HG03039 (cell line): ENCODE results near the gene SLC35A1.

ENCODE experiments used
- ATAC-seq: cut with Tn5 transposase; IDR thresholded peaks from one replicate; pipeline ENCODE4 v1.9.1; 2021; ENCODE audit warnings: mild to moderate bottlenecking, moderate library complexity; ENCODE audit not compliant: unreplicated experiment

Gene SLC35A1

DNA sequence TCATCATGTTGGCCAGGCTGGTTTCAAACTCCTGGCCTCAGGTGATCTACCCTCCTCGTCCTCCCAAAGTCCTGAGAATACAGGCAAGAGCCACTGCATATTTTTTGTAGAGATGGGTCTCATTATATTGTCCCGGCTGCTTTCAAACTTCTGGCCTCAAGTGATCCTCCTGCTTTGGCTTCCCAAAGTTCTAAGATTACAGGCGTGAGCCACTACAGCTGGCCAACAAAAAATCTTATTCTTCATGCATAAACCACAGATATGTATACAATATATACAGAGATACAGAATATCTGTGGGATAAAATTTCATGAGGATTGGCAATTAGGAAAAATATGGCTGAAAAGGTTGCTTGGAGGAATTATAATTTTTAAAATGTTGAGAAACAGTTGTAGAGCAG is 49.9 kb downstream of the SLC35A1 start:
- ATAC-seq, result no peak

DNA sequence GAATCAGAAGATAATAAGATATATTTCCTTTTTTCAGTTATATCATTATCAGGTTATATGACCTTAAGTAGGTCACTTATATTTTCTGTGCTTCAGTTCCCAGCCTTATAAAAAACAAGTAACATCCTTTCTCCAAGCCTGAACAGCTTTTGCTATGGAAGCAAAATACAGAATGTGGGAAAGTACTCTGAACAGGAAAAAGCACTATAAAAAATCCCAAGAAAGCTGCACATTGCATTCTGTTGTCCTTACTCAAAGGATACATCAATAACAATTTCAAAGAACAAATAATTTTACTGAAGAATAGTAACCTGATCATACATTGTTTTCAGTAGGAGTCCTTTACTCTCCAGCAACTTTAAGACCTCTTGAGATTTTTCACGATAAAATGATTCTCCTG is 56.4 kb downstream of the SLC35A1 start:
- no peak for ATAC-seq

DNA sequence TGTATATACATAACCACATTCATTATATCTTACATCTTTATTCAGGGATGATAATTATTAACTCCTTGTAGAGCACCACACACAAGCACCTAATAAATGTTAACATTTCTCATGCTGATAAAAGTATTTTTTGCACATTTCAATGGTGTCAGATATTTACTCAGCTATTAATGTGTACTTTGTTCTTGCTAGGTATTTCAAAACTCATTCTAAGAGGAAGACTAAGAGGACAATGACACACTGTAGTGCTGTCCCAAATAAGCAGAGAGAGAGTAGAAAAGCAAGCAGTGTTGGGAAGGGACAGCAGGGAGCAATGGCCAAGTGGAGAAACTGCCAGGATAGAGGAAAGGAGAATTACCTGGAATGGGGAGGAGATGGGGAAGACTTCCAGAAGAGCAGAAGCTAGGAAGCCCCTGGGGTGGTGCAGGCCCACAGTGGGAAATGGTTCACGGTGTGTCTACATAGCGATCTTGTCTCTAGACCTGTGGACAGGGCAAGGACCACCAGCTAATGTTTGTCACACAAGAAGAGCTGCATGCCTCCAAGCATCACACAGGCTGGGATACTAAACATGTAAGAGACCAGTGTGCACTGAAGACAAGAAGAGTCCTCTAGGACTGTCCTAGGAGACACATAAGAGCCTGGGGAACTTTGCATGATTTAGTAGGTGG is 61.7 kb downstream of the SLC35A1 start:
- no peak for ATAC-seq

DNA sequence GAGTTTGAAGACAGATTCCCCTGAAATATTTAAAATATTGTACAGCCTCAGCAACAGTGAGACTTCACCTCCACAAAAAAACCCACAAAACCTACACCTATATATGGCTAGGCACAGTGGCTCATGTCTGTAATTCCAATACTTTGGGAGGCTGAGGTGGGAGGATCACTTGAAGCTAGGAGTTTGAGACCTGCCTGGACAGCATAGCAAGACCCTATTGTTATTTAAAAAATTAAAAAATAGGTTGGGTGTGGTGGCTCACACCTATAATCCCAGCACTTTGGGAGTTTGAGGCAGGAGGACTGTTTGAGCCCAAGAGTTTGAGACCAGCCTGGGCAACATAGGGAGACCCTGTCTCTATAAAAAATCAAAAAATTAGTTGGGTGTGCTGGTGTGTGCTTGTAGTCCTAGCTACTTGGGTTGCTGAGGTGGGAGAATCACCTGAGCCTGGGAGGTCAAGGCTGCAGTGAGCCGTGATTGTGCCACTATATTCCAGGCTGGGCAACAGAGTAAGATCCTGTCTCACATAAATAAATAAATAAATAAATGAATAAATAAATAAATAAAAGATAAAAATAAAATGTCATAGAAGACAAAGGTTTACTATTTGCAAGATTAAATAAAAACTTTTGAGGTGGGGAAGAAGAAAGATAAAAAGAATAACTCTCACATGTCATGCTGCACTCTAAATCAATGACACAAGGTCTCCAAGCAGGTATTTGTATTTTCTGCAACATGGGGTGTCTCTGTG is 65.9 kb downstream of the SLC35A1 start:
- no peak for ATAC-seq

DNA sequence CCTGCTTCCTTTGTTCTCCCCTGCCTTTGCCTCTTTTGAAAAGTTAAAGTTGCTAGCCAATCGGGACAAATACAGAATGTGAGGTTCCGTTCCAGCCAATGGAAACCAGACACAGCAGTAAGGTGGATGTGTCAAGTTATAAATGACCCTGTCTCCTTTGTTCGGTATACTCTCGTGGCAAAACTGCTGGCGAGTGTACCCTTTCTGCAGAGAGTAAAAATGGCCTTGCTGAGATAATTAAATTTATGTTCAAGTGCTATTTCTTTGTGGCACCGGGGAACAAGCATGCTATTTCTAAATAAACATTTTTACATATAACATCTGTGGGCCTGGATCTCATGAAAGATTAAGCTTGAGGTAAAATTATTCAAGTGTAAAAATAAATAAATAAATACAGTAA is 66.8 kb downstream of the SLC35A1 start:
- no peak for ATAC-seq

DNA sequence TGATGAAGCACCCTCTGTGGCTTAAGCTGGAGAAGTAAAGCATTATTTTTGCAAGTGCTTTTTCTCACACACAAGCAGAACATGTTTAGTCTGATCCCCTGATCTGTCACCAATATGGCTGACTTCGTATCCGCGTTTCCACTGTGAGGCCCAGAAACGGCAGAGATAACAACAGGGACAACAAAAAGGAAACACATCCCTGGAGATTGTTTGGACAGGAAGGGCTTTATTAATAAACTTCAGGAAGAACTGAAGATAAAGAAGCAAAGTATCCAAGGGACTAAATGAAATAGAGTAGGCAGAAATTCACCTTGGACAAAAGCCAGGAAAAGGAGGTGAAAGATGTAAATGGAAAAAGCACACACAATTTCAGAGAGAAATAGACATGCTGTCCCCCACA is 67.8 kb downstream of the SLC35A1 start:
- ATAC-seq, result no peak

DNA sequence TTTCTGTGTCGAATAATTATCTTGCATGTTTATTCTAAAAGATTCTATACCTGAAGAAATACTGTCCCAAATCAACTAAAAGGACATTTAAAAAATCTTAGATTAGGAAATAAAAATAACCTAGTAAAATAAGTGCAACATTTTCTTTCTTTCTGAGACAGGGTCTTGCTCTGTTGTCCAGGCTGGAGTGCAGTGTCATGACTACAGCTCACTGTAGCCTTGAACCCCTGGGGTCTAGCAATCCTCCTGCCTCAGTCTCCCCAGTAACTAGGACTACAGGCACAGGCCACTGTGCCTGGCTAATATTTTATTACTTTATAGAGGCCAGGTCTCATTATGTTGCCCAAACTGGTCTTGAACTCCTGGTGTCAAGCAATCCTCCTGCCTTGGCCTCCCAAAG is 68.3 kb downstream of the SLC35A1 start:
- no peak for ATAC-seq

DNA sequence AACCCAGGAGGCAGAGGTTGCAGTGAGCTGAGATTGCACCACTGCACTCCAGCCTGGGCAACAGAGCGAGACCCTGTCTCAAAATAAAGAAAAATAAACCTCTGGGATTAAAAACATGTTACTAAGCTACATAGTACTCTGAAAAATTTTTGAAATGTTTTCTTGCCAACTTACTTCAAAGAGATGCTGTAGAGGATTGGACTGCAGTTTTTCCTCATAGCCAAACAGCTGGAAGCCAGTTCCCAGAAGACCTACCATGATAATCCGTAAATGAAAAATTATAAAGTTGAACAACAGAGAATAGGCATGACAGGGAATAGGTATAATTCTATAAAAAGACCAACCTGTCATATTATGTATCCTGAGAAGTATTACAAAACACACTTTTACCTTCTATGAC is 69.0 kb downstream of the SLC35A1 start:
- no peak for ATAC-seq

DNA sequence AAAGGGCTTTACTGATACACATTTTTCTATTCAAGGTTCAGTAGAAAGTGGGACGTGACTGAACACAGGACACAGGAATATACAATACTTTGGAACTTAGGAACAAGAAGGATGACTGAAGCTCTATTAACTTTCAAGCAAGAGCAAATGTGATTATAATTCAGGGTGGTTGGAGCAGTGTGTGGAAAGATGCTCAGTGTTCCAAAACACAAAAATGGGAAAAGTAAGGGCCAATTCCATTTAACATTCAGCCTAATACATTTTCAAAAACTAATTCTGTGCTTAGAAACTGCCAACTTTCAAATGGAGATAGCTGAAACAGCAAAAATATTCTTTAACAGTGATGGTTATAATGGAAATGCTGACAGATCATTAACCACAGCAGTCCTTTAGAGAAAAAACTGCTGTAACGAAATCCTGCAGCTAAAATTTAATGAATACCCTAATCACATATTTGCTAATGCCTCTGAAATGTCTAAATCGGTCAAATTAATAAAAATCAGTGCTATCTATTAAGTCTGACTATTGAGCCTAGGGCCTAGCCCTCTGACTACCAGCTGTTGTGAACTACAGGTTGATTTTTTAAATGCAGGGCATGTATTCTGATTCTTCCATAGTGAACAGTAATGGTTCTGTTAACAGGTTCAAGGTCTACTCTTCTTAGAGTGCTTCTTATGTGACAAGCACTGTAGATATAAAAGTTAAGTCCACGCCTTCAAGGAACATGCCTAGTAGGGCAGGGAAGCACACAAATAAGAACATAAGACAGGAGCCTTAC is 71.1 kb downstream of the SLC35A1 start:
- no peak for ATAC-seq

DNA sequence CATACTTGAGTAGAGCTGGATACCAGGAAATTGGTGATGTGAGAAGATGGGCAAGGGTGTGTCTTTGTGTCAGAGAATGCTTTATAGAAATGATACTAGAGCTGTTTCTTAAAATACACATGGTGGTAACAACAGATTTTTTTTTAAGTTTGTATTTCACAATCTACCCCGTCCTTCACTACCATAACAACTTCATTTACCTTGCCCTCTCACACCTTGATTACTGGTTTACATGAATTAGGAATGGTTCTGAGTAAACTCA is 71.6 kb downstream of the SLC35A1 start:
- no peak for ATAC-seq

DNA sequence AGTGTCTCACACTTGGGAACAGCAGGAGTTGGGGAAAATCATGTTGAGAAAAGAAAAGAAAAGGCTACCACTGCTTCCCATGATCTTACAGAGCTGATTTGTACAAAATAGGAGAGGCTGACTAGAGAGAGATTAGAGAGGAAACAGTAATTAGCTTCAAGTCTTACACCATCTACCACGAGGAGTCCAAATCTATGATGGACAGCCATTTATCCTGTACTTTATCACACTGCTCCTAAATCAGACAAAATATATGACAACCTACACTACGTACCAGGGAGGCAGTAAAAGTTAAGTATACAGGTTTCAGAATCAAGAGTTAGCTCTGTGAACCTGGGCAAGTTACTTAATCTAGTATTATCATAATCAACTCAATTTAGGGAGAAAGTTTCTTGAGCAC is 79.0 kb downstream of the SLC35A1 start:
- ATAC-seq, result no peak

DNA sequence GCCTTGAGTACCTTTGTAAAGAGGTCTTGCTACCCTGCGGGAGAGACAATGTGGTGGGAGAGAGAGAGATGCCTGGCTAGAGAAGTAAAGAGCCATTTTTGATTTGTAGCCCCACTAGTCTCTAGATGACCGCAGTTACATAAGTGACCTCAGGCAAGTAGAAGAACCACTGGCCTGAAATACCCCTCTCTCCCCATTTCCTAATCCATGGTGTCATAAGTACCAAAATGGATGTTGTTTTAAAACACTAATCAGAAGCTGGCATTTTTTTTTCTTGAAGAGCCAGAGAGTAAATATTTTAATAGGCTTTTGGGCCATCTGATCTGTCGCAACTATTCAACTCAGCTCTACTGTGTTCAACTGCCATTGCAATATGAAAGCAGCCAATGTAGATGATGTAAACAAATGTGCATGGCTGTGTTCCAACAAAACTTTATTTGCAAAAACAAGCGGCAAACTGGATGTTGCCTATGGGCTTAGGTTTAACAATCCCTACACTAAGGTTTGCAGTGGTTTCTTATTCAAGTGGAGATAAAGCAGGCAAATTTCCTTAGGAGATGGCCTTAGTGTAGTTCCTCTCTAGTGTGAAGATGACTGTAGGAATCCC is 80.5 kb downstream of the SLC35A1 start:
- ATAC-seq, result no peak

DNA sequence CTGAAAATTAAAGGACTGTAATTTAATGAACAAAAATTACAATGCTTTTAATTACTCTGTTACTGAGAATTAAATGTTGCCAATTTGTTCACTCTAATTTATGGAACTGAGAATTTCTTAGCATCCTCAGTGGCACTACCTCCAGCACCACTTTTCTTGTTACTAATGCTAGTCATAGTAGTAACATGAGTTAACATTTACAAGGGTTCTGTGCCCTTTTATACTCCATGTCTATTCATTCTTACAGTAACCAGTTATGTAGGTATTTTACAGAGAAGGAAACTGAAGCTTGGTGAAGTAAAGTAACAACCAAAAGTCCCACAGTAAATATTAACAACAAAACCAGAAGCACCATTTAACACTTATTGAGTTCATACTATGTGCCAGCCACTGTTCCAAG is 82.7 kb downstream of the SLC35A1 start:
- no peak for ATAC-seq

DNA sequence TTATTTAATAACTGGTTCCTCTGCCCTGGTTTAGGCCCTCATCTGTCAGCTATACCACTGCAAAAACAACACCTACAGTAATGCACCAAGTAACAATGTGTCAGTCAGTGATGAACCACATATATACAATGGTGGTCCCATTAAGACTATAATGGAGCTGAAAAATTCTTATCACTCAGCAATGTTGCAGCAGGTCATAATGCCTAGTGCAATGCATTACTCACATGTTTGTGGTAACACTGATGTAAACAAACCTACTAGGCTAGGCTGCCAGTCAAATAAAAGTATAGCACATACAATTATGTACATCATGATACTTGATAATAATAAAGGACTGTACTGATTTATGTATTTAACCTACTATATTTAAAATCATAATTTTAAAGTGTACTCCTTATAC is 85.7 kb downstream of the SLC35A1 start:
- no peak for ATAC-seq

DNA sequence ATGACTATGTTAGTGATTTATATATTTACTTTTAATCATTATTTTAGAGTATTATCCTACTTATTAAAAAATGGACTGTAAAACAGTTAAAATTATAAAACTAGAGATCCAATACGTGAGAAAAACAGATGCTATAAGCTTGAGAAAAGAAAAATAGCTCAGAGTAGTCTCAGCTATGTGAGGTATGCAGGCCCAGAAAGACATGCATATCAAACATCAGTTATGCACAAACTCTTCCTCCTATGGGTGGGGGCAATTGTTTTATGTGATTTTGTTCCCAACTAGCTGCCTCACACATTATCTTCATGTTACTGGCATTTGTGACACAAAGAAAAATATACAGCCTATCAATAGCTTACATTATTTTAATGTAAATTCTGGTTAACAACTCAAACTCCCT is 88.2 kb downstream of the SLC35A1 start:
- no peak for ATAC-seq
